HuH-7.5 (cell line): ENCODE data around the gene LRMDA.
"Not testable (repeated sequence)": the region's sequence is repeated elsewhere in the genome, so short reads cannot be mapped to it uniquely, and the experiment has no call there.

Experiments
- DNase-seq: peaks from one replicate; pipeline ENCODE4 v3.0.0; 2011; ENCODE audit warnings: low spot score

LRMDA gene

DNA sequence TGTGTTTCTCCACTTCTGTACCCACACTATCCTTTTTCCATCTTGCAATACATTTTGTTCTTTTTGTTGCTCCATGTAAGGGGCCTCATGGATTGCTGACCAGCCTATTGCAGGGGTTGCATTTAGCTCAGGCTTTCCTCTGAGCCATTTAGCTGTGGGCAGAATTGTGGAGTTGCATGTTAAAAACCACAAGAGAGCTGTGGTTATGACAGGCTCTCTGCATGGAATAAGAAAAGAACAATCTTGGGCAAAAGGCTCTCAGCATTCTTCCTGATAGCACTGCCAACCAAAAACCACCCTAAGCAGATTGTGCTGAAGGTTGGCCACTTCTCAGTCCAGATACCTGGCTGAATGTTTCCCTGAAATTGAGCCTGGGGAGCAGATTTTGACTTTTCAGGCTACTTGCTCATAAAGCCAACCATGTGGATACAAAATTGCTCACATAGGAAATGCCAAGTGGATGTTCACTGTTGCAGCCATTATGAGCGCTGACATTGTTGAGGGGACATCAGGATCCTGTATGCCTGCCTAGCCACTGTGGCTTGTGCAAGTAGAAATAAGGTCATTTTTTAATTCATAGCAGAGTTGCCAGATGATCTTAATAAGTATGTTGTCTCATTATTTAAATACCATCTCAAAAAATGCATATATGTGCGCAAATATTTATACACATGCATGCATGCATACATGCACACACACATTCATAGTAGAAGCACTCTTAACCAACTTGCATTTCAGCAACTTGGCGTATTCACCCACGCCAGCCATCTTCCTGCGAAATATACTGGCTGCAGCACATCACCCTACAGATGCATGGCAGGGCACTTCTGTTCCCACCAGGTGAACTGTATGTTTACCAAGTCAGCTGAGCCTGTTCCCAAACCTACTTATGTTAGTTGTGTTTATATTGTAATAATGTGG, 695.4 kb downstream of the LRMDA start:
- DNase-seq, result no peak

DNA sequence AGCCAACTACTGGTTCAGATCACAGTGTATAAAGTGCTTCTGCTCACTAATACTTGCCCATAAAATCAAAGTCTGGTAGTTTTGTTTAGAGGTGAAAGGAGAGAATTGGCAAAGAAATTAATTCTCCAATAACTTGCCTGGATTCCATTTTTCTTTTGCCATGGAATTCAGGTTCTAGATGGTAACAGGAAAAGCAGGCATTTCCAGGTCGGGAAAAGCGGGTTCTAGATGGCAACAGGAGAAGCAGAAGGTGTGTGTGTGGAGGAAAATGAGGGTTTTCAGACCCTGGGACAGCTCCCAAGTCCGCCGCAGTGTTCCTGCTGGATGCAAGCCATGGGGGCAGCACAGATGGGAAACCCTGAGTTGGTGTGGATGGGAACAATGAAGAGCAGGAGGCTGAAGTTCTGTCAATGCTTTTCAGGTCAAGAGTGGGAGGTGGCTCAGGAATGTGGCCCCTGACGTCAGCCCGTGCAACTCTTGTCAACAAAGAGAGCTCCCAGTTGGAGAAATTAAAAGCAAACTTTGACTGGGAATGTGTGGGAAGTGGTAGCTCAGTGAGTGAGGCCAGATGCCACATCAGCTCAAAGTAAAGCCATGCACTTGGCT, 696.7 kb downstream of the LRMDA start:
- DNase-seq, result no peak

DNA sequence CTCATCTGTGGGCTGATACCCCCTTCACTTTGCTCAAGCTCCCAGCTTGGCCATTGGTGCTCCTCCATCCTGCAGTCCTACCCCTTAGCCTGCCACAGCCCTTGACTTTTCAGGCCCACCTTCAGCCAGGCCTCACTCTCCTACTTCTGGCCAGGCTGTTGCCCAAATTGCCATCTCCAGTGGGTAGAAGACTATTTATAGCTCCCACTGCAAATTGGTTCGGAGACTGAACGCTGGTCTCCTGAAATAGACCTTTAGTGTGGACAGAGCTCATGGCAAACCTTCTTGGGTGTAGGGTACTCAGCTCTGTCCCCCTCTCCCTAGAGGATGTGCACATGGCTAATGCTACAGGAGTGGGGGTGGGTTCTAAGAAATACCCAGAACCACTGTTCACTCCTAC, 697.8 kb downstream of the LRMDA start:
- DNase-seq, result no peak

DNA sequence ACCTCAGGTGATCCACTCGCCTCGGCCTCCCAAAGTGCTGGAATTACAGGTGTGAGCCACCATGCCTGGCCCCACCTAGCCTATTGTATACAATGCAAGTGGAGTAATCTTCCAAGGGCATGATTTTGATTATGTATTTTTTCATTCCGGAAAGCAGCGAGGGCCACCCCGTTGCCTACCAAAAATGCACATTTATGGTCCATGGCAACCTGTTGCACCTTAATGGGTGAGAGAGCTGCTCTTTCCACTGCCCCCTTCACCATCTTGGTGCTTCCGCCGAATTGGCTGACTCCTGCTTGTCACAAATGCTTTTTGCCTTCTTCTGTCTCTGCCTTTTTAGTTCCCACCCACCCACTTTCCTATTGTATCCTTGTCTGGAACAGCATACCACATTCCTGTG, 699.5 kb downstream of the LRMDA start:
- DNase-seq, result no peak

DNA sequence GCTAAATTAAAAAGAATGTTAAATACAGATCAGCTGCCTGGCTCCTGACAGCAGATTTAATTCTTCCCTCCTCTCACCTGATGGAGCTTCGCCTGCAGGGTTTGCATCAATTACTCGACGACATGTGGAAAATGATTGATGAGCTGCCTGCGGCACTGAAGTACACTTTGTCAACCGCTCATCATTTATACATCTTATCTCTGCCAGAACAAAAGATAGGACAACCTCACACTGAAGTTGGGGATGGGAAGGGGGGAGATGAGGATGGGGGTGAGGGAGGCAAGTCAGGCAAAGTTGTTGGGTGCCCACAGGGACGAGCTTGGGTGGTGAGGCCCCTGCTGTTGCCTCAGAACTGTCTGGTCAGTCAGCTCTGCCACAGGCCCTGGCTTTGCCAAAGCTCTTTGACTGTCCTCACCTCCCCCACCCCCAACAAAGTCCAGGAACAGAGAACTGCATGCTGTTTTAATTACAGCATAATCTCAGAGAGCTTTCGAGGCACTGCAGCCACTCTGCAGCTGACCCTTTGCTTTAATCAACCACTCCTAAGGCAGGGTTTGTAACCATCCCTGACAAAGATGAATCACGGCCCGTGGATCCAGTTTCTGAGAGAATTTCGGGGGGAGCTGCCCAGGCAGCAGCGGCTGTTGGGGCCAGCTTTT, 702.3 kb downstream of the LRMDA start:
- DNase-seq, result no peak

DNA sequence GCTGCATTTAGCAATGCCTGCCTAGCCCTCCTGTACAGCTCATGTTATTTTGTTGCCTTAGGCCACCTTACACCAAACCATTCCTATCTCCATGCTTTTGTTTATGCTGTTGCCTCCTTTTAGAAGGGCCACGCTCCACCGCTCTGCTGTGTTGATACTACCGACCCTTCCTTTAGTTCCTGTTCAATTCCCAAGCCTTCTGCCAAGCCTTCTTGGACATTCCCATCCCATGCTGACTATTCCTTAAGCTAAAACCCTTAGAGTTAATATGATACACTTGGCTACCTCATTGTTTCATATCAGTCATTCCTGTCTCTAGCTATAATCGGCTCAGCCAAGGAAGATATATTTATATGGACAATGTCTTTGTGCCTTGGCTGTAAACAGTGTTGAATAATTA, 705.5 kb downstream of the LRMDA start:
- DNase-seq, result no peak

DNA sequence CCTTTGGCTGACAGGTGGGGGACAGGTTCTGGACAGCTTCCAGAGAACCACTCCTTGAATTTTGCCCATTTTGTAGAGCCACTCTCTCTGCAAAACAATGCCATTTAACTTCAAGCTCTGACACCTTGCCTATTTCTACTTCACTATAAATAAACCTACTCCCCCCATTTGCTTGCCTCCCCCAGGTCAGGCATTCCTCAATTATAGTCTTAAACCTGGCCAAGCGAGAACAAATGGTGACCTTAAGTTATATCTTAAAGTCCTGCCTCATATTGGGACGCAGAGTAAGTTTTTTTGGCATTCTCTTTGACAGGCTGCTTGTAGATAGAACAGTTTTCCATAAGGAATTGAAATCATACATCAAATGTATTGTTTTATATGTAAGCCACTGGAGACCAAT, 706.9 kb downstream of the LRMDA start:
- DNase-seq, result no peak

DNA sequence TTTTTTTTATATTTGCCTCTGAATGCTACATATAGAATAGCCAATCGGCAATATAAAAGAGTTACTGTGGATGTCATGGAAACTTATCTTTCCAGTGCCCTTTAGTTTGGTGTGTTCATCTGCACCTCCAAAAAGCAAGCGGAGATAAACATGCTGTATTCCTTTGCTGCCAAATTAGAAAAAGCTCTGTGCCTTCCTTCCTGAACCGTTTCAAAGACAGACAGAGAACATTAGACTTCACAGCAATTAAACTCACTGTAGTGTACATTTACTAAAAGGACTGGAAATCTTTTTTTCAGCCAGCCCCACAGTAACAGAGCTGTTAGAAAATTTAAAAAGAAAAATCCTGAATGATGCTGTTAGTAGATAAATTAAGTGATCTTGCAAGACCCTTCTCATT, 707.5 kb downstream of the LRMDA start:
- no peak for DNase-seq

DNA sequence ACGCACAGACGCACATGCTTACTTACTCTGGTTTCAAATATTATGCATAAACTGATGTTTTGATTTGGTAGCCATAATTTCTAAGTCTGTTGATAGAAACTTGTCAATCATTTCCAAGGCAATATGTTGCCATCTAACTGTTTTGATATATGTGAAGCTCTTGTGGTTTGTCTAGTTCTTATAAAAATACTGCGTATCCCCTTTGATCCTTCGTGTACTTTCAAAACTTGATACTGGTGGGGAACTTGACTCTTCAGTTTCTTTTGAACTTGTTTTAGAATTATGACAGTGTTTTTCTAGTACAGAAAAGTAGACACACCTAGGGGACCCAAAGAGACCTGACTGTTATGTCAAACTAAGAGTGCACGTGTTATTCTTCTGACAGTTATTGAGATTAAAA, 708.0 kb downstream of the LRMDA start:
- DNase-seq, result no peak

DNA sequence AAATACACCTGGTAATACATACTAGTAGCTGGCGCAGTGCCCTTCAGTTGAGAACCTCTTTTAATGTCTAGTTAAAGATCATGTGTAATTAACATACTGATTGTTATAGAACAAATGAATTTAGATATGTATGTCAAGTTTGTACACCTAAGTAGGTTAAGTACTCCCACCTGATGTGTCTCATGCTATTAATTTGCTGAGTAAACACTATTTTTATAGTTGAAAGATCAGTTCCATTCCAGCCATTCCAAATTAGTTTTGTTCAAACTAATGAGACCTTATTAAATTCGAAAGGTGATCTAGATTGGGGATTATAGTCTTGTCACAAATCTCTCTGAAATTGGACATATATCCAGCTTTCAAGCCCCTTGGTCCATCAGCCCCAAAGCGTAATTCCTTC, 710.0 kb downstream of the LRMDA start:
- no peak for DNase-seq

DNA sequence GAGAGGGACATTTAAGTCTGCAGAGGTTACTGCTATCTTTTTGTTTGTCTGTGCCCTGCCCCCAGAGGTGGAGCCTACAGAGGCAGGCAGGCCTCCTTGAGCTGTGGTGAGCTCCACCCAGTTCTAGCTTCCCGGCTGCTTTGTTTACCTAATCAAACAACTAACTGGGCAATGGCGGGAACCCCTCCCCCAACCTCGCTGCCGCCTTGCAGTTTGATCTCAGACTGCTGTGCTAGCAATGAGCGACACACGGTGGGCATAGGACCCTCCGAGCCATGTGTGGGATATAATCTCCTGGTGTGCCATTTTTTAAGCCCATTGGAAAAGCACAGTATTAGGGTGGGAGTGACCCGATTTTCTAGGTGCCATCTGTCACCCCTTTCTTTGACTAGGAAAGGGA, 716.8 kb downstream of the LRMDA start:
- not testable (repeated sequence) for DNase-seq

DNA sequence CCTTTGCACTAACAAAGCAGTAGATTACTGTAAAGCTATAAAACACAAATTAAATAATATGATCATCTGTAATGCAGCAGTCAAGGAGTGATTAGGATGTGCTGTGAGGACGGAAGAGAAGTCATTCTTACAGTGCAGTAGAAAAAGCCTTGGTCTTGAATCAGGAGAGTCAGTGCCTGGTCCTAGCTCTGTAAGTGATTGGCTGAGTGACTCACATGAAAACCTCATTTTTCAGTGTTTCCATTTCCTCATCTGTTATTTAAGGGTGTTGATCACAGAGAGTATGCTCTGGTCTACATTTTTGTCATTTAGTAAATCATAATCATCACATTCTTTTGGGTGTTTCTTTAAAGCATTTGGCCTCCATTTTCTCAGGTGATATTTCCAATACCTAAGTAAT, 717.8 kb downstream of the LRMDA start:
- DNase-seq, result no peak

DNA sequence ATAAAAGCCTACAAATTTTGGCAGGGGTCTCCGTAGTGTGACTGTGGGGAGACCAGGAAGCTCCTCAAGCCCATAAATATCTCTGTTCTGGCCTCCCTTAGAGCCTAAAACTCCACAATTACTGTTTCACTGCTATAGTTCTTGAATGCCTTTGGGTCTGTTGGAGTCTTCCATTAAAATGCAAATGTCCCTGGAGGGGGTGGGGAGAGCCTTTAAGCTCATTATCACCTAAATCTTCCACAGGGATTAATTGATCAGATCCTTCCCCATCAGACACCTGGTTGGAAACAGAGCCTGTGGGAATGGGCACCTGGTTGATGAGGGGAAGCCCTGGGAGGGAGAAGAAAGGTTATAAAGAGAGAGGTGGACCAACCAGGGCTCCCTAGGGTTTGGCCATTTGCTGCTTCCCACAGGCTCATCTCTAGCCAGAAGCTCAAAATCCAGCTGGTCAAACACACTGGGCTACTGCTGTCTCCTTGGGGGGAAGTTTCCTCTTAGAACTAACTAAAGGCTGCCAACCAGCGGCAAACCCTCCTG, 718.2 kb downstream of the LRMDA start:
- no peak for DNase-seq

DNA sequence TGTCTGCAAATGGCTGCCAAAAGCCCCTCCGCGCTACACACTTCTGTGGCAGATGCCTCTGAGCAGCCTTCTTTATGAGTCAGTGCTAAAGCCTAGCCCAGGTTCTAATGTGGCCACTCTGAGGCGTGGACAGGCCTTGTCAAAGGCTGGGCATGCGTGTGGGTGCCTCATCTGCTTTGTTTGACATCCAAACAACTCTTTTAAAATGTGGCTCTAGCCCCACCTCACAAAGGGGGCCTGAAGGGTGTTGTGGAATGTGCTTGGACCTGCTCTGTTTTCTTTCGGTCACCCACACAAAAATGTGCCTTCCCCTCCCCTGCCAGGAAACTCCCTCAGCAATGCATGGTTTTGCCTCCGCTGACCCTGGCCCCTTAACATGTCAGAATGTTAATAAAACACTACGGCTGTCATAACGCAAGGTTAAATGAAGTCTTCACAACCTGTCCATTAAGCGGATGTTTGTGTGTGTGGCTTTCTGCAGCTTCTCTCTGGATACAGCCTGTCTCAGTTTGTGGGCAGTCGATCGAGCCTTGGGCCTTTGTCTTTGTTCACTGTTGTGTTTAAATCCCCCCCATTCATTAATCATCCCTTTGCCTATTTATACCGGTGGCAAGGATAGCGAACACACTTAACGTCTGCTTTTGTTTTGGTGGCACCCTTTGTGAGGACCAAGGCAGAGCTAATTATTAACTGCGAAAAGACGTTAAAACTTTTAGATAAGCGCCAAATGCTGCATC, 718.9 kb downstream of the LRMDA start:
- DNase-seq, result no peak

DNA sequence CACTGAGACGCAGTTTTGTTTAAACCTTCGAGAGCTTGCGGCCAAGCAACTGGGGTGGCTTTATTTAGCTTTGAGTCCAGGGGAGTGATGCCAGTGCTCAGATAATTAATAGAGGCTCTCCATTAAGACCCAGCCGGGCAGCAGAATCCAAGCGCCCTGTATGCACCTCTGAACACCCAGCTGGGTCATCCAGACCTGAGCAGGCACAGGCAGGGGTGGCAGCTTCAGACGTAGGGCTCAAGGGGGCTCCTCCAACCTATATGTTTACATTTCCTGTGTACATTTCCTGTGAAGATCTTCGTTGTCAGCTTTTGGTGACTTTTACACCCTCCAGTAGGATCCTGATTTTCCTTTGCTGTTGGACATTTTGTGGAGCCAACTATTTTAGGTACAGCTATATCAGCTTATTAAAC, 719.5 kb downstream of the LRMDA start:
- DNase-seq, result no peak

DNA sequence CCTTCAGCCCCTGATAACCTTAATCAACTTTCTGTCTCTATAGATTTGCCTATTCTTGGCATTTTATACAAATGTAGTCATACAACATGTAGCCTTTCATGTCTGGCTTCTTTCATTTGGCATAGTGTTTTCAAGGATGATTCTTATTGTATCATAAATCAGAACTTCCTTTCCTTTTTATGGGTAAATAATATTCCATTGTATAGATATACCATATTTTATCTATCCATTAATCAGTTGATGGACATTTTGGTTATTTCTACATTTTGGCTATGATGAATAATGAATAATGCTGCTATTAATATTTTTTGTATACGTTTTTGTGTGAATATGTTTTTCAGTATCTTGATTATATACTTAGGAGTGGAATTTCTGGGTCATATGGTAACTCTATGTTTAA, 720.8 kb downstream of the LRMDA start:
- DNase-seq, result no peak

DNA sequence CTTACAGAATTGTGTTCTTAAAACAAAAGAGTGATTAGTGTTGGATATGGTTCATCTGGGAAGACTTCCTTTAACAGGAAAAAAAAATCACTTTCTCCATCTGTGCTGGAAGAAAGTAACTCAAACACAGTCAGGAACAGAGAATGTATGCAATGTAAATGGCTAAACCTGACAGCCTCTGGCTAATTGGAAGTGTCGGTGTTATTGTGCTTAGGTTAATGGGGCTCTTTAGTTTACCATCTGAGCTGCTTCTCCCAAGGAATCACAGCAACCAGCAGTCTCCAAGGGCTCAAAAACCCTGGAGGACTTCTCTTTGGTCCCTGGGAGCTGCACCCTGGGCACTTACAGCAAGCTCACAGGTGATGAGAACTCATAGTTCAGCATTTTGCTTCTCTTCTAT, 724.5 kb downstream of the LRMDA start:
- no peak for DNase-seq

DNA sequence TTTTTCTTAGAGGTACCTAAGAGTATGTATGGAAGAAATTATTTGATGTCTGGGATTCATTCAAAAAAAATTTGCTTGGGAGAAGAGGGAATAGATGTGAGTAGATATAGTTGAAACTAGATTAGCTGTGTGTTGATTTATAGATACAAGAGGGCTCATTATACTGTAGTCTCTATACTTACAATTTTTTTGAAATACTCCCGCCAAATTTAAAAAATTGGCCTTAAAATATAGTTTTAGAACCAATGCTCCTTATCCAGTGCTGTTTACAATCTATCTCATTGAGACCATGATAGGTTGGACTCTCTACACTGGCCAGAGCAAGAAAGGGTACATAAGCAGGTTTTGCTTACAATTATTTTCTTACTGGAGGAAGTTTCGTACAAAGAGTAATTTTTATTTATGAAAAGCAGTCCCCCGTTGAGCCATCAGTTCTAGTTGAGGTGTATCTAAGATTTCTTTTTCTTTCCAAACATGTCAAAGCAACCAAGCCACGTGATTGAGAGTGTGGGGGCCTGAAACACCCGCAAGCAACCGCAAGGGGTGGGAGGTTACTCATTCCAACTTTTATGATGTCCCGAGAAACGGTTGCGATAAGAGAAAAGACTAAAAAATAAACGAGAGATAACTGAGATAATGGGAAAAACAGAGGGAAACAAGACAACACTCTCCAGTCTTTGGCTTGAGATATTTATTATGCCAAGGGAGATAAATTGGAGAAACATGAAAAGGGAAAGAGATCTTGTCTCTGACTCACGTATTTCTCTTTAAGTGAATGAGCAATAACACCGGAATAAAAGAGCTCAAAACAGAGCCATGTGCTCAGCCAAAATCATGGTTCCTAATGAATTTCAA, 729.2 kb downstream of the LRMDA start:
- no peak for DNase-seq

DNA sequence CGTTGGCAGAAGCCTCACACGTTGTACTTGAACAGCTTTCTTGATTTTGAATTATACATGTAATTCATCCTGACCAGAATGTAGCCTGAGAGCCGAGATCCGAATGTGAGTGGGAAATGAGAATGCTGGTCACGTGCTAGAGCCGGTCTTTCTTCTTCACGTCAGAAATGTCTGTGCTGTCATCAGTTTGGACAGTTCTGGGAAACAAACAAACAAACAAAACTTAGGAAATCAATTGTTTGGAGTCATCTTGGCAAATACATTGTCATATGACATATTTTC, 729.8 kb downstream of the LRMDA start:
- no peak for DNase-seq

DNA sequence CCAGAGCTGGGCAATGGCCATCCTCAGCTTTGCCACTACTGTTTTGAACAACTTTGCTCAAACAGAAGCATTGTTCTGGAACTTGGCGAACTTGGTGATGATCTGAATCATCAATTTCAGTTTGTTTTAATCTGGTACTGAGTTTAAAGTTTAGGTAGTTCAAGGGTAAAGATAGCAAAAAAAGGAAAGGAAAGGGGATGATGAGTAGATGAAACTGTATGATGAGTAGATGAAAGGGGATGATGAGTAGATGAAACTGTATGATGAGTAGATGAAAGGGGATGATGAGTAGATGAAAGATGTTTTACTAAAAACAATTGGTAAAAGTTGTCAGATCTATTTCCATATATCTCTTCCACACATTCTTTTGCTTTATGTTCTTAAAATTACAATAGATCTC, 737.0 kb downstream of the LRMDA start:
- DNase-seq, result no peak

DNA sequence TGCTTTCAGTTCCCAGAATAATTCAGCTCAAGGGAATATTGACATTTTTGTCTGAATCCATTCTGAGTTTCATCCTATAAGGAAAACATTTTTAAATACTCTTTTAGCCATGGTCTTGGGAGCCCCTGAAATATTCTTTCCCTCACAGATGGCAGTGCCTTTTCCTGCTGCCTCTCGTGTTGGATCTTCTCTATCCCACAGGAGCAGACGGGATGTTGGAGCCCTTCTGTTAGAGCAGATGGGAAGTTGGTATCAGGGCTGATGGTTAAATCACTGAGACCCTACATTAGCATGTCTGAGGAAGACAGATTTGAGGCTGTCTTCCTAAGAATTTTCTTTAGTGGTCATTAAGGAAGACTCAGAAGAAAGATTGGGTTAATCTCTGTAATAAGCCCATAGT, 737.8 kb downstream of the LRMDA start:
- no peak for DNase-seq

DNA sequence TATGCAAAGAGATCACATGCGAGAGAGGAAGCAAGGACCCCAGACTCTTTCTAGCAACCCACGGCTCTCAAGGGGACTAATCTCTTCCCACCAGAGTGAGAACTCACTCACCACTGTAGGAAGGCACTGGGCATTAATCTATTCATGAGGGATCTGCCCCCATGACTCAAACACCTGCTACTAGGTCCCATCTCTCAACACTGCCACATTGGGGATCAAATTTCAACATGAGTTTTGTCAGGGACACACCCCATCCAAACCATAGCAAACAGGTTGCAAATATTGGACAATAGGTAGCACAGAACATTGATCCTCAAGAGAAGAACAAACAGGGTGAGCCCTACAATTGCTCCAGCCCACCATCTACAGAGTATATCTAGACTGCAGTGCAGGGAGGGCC, 740.6 kb downstream of the LRMDA start:
- DNase-seq, result no peak
